SK-N-MC (cell line): ENCODE results near the gene WDR48.
"Not testable (repeated sequence)": the region's sequence is repeated elsewhere in the genome, so short reads cannot be mapped to it uniquely, and the experiment has no call there.

Source experiments
- DNase-seq: peaks from one replicate; pipeline ENCODE4 v3.0.0-alpha.2; 2011; ENCODE audit warnings: low read depth, low spot score
- H3K27ac ChIP-seq: fragments of 200-600 bp; sonication (generic); 2 replicates; pipeline ENCODE4 v1.5.1; 2016; ENCODE audit warnings: mixed run types
- H3K36me3 ChIP-seq: fragments of 200-600 bp; sonication (generic); 2 replicates; pipeline ENCODE4 v1.6.1; 2017; ENCODE audit warnings: antibody characterized with exemption, low read length, mixed read lengths; ENCODE audit not compliant: insufficient read depth
- H3K4me3 ChIP-seq: fragments of 200-600 bp; sonication (generic); 2 replicates; pipeline ENCODE4 v1.5.1; 2016
- H3K9ac ChIP-seq: fragments of 200-600 bp; sonication (generic); 2 replicates; pipeline ENCODE4 v1.8.0; 2017; ENCODE audit warnings: mixed run types, mixed read lengths; ENCODE audit not compliant: insufficient read length
- H3K9me3 ChIP-seq: fragments of 200-600 bp; sonication (generic); 2 replicates; pipeline ENCODE4 v1.6.1; 2017; ENCODE audit warnings: low read depth, mild to moderate bottlenecking, antibody characterized with exemption, low read length, moderate library complexity, mixed read lengths
- EZH2 ChIP-seq: fragments of 200-600 bp; sonication (generic); IDR thresholded peaks from one replicate; pipeline ENCODE4 v1.6.1; 2017; ENCODE audit warnings: antibody characterized with exemption
- FOXP2 ChIP-seq: optimal IDR thresholded peaks from 2 replicates; pipeline ENCODE3; 2011; ENCODE audit warnings: mild to moderate bottlenecking, moderate library complexity; ENCODE audit not compliant: insufficient read depth; ENCODE audit errors: extremely low read length, control extremely low read depth
- POLR2AphosphoS5 ChIP-seq: IDR thresholded peaks from 2 replicates; pipeline ENCODE4 v1.6.1; 2012; ENCODE audit warnings: mild to moderate bottlenecking, low read depth, low read length, borderline replicate concordance

WDR48 gene

GRCh38 chr3:39053696-39054095, 1.9 kb downstream of the WDR48 start:
- Histone ChIP-seq H3K27ac (no peak overlapping the region), H3K36me3 (no peaks in the 10 kb centered on the region), H3K4me3 (no peak overlapping the region), H3K9me3 (no peaks in the 10 kb centered on the region), H3K9ac (no peak overlapping the region)
- DNase-seq, result no peak
- TF ChIP-seq EZH2, result no peak
- TF ChIP-seq FOXP2, result no peak
- no peak for TF ChIP-seq POLR2AphosphoS5

GRCh38 chr3:39056151-39056550, 4.3 kb downstream of the WDR48 start:
- H3K36me3 ChIP-seq, result no peaks in the 10 kb centered on the region
- no peak overlapping the region for H3K27ac ChIP-seq
- no peaks in the 10 kb centered on the region for H3K9me3 ChIP-seq
- no peak overlapping the region for H3K9ac ChIP-seq
- H3K4me3 ChIP-seq, result no peak overlapping the region
- TF ChIP-seq EZH2, result no peak
- no peak for TF ChIP-seq POLR2AphosphoS5
- TF ChIP-seq FOXP2, result no peak
- no peak for DNase-seq

- not testable (repeated sequence) for H3K27ac ChIP-seq, H3K9me3 ChIP-seq, H3K9ac ChIP-seq, DNase-seq, H3K36me3 ChIP-seq, H3K4me3 ChIP-seq
Observed at GRCh38 chr3:39061228-39061627, 9.4 kb downstream of the WDR48 start.

GRCh38 chr3:39062180-39062579, 10.4 kb downstream of the WDR48 start:
- Histone ChIP-seq H3K9me3 (no peaks in the 10 kb centered on the region), H3K27ac (no peak overlapping the region), H3K36me3 (no peaks in the 10 kb centered on the region), H3K4me3 (no peak overlapping the region), H3K9ac (no peak overlapping the region)
- no peak for TF ChIP-seq FOXP2
- TF ChIP-seq EZH2, result no peak
- TF ChIP-seq POLR2AphosphoS5, result no peak
- no peak for DNase-seq

- DNase-seq, result no peak
- no peaks in the 10 kb centered on the region for H3K36me3 ChIP-seq
Observed at GRCh38 chr3:39063143-39063542, 11.3 kb downstream of the WDR48 start.

GRCh38 chr3:39064646-39065045, 12.8 kb downstream of the WDR48 start:
- H3K27ac ChIP-seq, result no peak overlapping the region
- no peaks in the 10 kb centered on the region for H3K9me3 ChIP-seq
- no peak for DNase-seq
- TF ChIP-seq FOXP2, result no peak
- TF ChIP-seq POLR2AphosphoS5, result no peak
- no peak for TF ChIP-seq EZH2
- H3K4me3 ChIP-seq, result no peak overlapping the region
- no peaks in the 10 kb centered on the region for H3K36me3 ChIP-seq
- no peak overlapping the region for H3K9ac ChIP-seq

More at GRCh38 chr3:39063143-39063542, 11.3 kb downstream of the WDR48 start:
- Histone ChIP-seq H3K9ac (no peak overlapping the region), H3K4me3 (no peak overlapping the region), H3K9me3 (no peaks in the 10 kb centered on the region), H3K27ac (no peak overlapping the region)
- TF ChIP-seq EZH2 (no peak), POLR2AphosphoS5 (no peak), FOXP2 (no peak)

- no peak for DNase-seq
- Histone ChIP-seq H3K4me3 (no peak overlapping the region), H3K9ac (no peak overlapping the region), H3K9me3 (no peaks in the 10 kb centered on the region), H3K36me3 (no peaks in the 10 kb centered on the region), H3K27ac (no peak overlapping the region)
- no peak for TF ChIP-seq FOXP2
- TF ChIP-seq POLR2AphosphoS5, result no peak
- TF ChIP-seq EZH2, result no peak
Observed at GRCh38 chr3:39065197-39065596, 13.4 kb downstream of the WDR48 start.

GRCh38 chr3:39067286-39067685, 15.5 kb downstream of the WDR48 start:
- H3K36me3 ChIP-seq, result no peaks in the 10 kb centered on the region
- TF ChIP-seq FOXP2, result no peak
- TF ChIP-seq POLR2AphosphoS5, result no peak
- TF ChIP-seq EZH2, result no peak
- H3K4me3 ChIP-seq, result no peak overlapping the region

GRCh38 chr3:39068556-39068955, 16.7 kb downstream of the WDR48 start:
- H3K9me3 ChIP-seq, result no peaks in the 10 kb centered on the region
- no peak overlapping the region for H3K4me3 ChIP-seq
- no peak for DNase-seq
- H3K36me3 ChIP-seq, result no peaks in the 10 kb centered on the region
- no peak overlapping the region for H3K27ac ChIP-seq
- no peak overlapping the region for H3K9ac ChIP-seq
- no peak for TF ChIP-seq EZH2
- no peak for TF ChIP-seq FOXP2
- TF ChIP-seq POLR2AphosphoS5, result no peak

More at GRCh38 chr3:39067286-39067685, 15.5 kb downstream of the WDR48 start:
- no peak for DNase-seq
- no peak overlapping the region for H3K27ac ChIP-seq
- no peak overlapping the region for H3K9ac ChIP-seq
- H3K9me3 ChIP-seq, result no peaks in the 10 kb centered on the region
